DOHH2 (cell line): ENCODE data around the gene MYB.

Experiments
- H3F3A ChIP-seq: fragments of 200-600 bp; sonication (generic), shearing (Covaris generic); 2 replicates; pipeline ENCODE4 v1.6.0; 2016; ENCODE audit warnings: antibody characterized with exemption, mild to moderate bottlenecking; ENCODE audit not compliant: control insufficient read depth, insufficient read depth
- H3K27ac ChIP-seq: fragments of 200-600 bp; sonication (generic); 2 replicates; pipeline ENCODE4 v1.5.1; 2014; ENCODE audit warnings: low read depth, mild to moderate bottlenecking, low read length, moderate library complexity
- H3K27me3 ChIP-seq: fragments of 200-600 bp; sonication (generic); 2 replicates; pipeline ENCODE4 v1.6.1; 2014; ENCODE audit warnings: mild to moderate bottlenecking, low read length, mixed read lengths; ENCODE audit not compliant: control insufficient read depth
- H3K36me3 ChIP-seq: fragments of 200-600 bp; sonication (generic); 2 replicates; pipeline ENCODE4 v1.6.1; 2014; ENCODE audit warnings: mild to moderate bottlenecking, low read length, moderate library complexity, mixed read lengths; ENCODE audit not compliant: control insufficient read depth
- H3K4me1 ChIP-seq: fragments of 200-600 bp; sonication (generic); 2 replicates; pipeline ENCODE4 v1.6.1; 2014; ENCODE audit warnings: mild to moderate bottlenecking, low read length, mixed read lengths; ENCODE audit not compliant: control insufficient read depth
- H3K4me2 ChIP-seq: fragments of 200-600 bp; sonication (generic); 2 replicates; pipeline ENCODE4 v1.6.0; 2014; ENCODE audit warnings: mild to moderate bottlenecking, low read length, moderate library complexity
- H3K4me3 ChIP-seq: fragments of 200-600 bp; sonication (generic); 2 replicates; pipeline ENCODE4 v1.5.1; 2014; ENCODE audit warnings: mild to moderate bottlenecking, low read length, mixed read lengths
- H3K79me2 ChIP-seq: fragments of 200-600 bp; sonication (generic); 2 replicates; pipeline ENCODE4 v1.6.1; 2014; ENCODE audit warnings: mild to moderate bottlenecking, low read length, mixed read lengths; ENCODE audit not compliant: control insufficient read depth
- H3K9me2 ChIP-seq: fragments of 200-600 bp; sonication (generic); replicated peaks from 2 replicates; pipeline ENCODE4 v1.6.1; 2014; ENCODE audit warnings: mild to moderate bottlenecking, low read length, mixed read lengths; ENCODE audit not compliant: control insufficient read depth
- H3K9me3 ChIP-seq: fragments of 200-600 bp; sonication (generic); 2 replicates; pipeline ENCODE4 v1.6.1; 2014; ENCODE audit warnings: antibody characterized with exemption, low read length, mixed read lengths; ENCODE audit not compliant: control insufficient read depth, insufficient read depth
- H4K20me1 ChIP-seq: fragments of 200-600 bp; sonication (generic); 2 replicates; pipeline ENCODE4 v1.6.0; 2014; ENCODE audit warnings: low read depth, mild to moderate bottlenecking, antibody characterized with exemption, low read length, moderate library complexity; ENCODE audit not compliant: control insufficient read depth, insufficient read depth
- CTCF ChIP-seq: fragments of 200-600 bp; sonication (generic); IDR thresholded peaks from one replicate; pipeline ENCODE4 v1.5.1; 2014; ENCODE audit warnings: antibody characterized with exemption, mild to moderate bottlenecking, low read depth, low read length; ENCODE audit not compliant: poor library complexity, severe bottlenecking
- EZH2phosphoT487 ChIP-seq: fragments of 200-600 bp; sonication (generic); IDR thresholded peaks from 2 replicates; pipeline ENCODE4 v1.6.1; 2017; ENCODE audit warnings: borderline replicate concordance, mild to moderate bottlenecking, antibody characterized with exemption, low read length, moderate library complexity, mixed read lengths

Gene MYB

DNA sequence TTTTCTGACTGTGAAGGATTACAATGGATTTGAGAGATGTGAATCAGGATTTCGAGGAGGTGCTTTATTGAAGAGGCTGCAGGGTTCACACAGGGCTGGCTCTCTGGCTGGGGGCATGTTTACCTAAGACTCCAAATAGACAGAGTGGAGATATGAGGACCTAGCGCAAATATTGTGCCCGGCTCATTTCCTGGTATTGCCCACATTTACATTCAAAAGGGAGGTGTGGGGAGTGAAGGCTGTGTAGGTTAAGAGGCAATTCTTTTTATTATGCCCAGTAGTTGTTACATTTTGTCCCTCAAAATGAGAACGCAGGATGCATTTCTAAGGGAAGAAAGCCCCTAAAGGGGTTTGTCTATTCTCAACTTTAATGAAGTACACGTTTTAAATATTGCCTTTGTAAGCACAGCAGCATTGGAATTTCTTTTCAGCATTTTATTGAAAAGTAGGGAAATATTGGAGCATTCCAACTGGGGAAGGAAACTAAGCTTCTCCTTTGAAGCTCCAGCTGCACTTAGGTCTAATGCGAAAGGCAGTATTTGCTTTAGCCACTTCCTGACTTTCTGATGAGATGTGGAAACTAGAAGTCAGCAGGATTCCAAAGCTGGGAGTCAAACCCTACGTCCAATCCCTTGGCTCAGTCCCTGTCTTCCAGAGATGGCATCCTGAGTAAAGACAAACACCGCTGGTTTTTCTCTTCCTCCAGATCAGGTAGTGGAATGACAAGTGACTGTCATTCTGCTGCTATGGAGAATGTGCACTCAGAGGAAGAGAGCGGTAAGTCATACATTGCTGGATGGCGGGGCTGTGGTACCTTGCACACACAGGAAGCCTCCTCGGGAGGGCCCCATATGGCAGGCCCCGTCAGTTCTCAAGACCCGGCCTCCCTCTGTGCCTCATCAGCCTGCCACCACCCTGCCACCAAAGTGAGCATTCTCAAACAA is 70.7 kb downstream of the MYB start:
- no peak overlapping the region for H3K27ac ChIP-seq
- no peaks in the 10 kb centered on the region for H3K27me3 ChIP-seq
- no peaks in the 10 kb centered on the region for H3K79me2 ChIP-seq
- TF ChIP-seq CTCF: no peak
- no peak for TF ChIP-seq EZH2phosphoT487
- H3F3A ChIP-seq: no peaks in the 10 kb centered on the region
- no peak overlapping the region for H3K4me3 ChIP-seq
- H3K9me3 ChIP-seq: no peaks in the 10 kb centered on the region
- no peak overlapping the region for H3K4me2 ChIP-seq
- no peaks in the 10 kb centered on the region for H3K9me2 ChIP-seq
- H4K20me1 ChIP-seq: no peaks in the 10 kb centered on the region
- peaks cover 4% of the 10 kb centered on the region; the same call in 1 of the 2 replicates for H3K4me1 ChIP-seq
- no peaks in the 10 kb centered on the region for H3K36me3 ChIP-seq

GRCh38 chr6:135254471-135254870 is 73.4 kb downstream of the MYB start:
- Histone ChIP-seq H4K20me1 (no peaks in the 10 kb centered on the region), H3K4me3 (no peak overlapping the region), H3F3A (no peaks in the 10 kb centered on the region), H3K79me2 (no peaks in the 10 kb centered on the region), H3K27me3 (no peaks in the 10 kb centered on the region), H3K9me3 (no peaks in the 10 kb centered on the region), H3K4me2 (no peak overlapping the region), H3K27ac (no peak overlapping the region), H3K36me3 (no peaks in the 10 kb centered on the region), H3K9me2 (no peaks in the 10 kb centered on the region), H3K4me1 (peaks cover 1% of the 10 kb centered on the region; the same call in 1 of the 2 replicates)
- TF ChIP-seq CTCF (no peak), EZH2phosphoT487 (no peak)

DNA sequence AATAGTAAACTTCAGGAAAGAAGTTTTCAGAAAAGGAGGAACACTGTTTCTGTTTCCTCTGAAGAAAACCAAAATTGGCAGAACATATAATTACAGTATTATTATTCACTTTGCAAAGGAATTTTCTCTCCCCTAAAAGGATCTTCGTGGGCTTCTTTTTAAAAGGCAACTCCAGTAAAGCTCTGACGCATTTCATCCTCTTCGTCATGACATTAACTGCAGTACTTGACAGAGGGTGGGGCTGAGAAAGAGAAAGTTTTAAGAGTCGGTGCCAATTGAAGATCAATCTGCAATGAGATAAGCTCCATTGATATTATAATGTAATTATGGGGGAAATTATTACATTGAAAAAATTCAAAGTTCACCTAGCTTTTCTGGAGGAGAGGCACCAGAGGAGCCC is 75.8 kb downstream of the MYB start:
- H3K4me2 ChIP-seq: no peak overlapping the region
- H3K4me3 ChIP-seq: no peak overlapping the region
- no peaks in the 10 kb centered on the region for H4K20me1 ChIP-seq
- no peaks in the 10 kb centered on the region for H3F3A ChIP-seq
- no peaks in the 10 kb centered on the region for H3K79me2 ChIP-seq
- no peaks in the 10 kb centered on the region for H3K9me2 ChIP-seq
- H3K27ac ChIP-seq: no peak overlapping the region
- H3K9me3 ChIP-seq: no peaks in the 10 kb centered on the region
- H3K36me3 ChIP-seq: no peaks in the 10 kb centered on the region
- TF ChIP-seq EZH2phosphoT487 (no peak), CTCF (no peak)
- no peaks in the 10 kb centered on the region for H3K4me1 ChIP-seq
- H3K27me3 ChIP-seq: no peaks in the 10 kb centered on the region
